GM21619 (cell line): ENCODE data around the gene GTF3C2.

Experiments used
- ATAC-seq: cut with Tn5 transposase; IDR thresholded peaks from one replicate; pipeline ENCODE4 v1.9.1; 2021; ENCODE audit not compliant: unreplicated experiment

Gene GTF3C2

GRCh38 chr2:27298391-27299080 is 58.0 kb downstream of the GTF3C2 start:
- no peak for ATAC-seq

- no peak for ATAC-seq
Observed at GRCh38 chr2:27297195-27297594, 59.4 kb downstream of the GTF3C2 start.

- no peak for ATAC-seq
Observed at GRCh38 chr2:27296481-27296880, 60.1 kb downstream of the GTF3C2 start.

GRCh38 chr2:27294928-27295327 is 61.6 kb downstream of the GTF3C2 start:
- no peak for ATAC-seq

- no peak for ATAC-seq
Observed at GRCh38 chr2:27291865-27292264, 64.7 kb downstream of the GTF3C2 start.

GRCh38 chr2:27290549-27290948 is 66.0 kb downstream of the GTF3C2 start:
- ATAC-seq, result no peak

GRCh38 chr2:27288610-27289009 is 68.0 kb downstream of the GTF3C2 start:
- ATAC-seq, result no peak

GRCh38 chr2:27285481-27285880 is 71.1 kb downstream of the GTF3C2 start:
- ATAC-seq, result no peak

GRCh38 chr2:27284996-27285395 is 71.6 kb downstream of the GTF3C2 start:
- ATAC-seq, result no peak

- ATAC-seq, result no peak
Observed at GRCh38 chr2:27282892-27283291, 73.7 kb downstream of the GTF3C2 start.

GRCh38 chr2:27281855-27282559 is 74.6 kb downstream of the GTF3C2 start, which contains the start of gene TRIM54:
TRIM54 (plus strand) TSS chr2:27282429; CDS start chr2:27282732, 303 bp downstream.
- ATAC-seq, result no peak

GRCh38 chr2:27281442-27281841 is 75.1 kb downstream of the GTF3C2 start:
- no peak for ATAC-seq

GRCh38 chr2:27280826-27281225 is 75.7 kb downstream of the GTF3C2 start:
- ATAC-seq, result no peak

GRCh38 chr2:27278010-27278409 is 78.6 kb downstream of the GTF3C2 start:
- ATAC-seq, result no peak
